ENCODE results near the gene PRR7. TPM values are rescaled to one million over a fixed set of nuclear protein-coding genes. Genes with fewer than 3 reads are reported as not detected.

Gene PRR7
- total RNA-seq, 1 donor from 2014 or later = 13.1 TPM

DNA sequence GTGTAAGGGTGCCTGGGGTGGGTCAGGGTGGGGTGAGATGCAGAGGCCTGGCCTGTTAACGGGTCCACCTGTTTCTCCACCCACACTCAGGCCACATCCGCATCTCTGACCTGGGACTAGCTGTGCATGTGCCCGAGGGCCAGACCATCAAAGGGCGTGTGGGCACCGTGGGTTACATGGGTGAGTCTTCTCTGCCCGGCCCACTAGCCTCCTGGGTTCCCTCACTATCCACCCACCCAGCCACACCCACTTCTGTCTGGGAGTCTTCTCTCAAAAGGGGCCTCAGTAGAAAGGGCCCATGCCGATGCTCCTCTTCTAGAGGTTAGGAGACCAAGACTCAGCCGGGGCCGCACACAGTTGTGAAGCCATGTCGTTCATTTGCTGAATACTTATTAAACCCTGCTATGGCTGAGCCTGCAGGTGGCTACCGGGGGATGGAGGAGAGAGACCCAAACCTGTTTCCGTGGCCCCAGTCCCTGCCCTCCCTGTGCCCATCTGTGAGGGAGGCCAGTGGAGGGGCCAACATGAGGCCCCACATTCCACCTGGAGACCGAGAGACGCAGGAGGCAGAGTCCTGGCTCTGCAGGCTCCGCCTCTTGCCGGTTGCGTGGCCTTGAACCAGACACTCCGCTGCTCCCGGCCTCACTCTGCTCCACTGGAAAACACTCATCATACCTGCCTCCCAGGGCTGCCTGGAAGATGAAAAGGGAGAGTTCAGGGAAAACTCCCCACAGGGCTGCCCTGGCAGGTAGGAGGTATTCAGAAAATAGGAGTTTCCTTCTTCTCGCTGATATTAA lies 11.5 kb upstream of the PRR7 start:
- Mint-ChIP-seq H3K27ac (no peak overlapping the region), H3K9me3 (ENCODE audit: low read depth) (no peaks in the 10 kb centered on the region), H3K4me3 (ENCODE audit: low read depth) (no peak overlapping the region), H3K4me1 (ENCODE audit: low read depth) (peaks cover 4% of the 10 kb centered on the region), H3K27me3 (no peaks in the 10 kb centered on the region), H3K36me3 (ENCODE audit: insufficient read depth) (peaks cover 17% of the 10 kb centered on the region)
- no peak for TF ChIP-seq CTCF (IDR thresholded peaks at IDR 0.05; ENCODE audit: unreplicated experiment)
- no peak for DNase-seq (ENCODE audit: low spot score, unreplicated experiment)

- H3K27me3 Mint-ChIP-seq = no peaks in the 10 kb centered on the region
- H3K9me3 Mint-ChIP-seq (ENCODE audit: low read depth) = no peaks in the 10 kb centered on the region
- TF ChIP-seq CTCF (IDR thresholded peaks at IDR 0.05; ENCODE audit: unreplicated experiment) = no peak
- peak overlapping the region; percentile 24 for H3K27ac Mint-ChIP-seq
- no peak overlapping the region for H3K4me3 Mint-ChIP-seq (ENCODE audit: low read depth)
- peaks cover 16% of the 10 kb centered on the region for H3K36me3 Mint-ChIP-seq (ENCODE audit: insufficient read depth)
- DNase-seq (ENCODE audit: low spot score, unreplicated experiment) = no peak
- H3K4me1 Mint-ChIP-seq (ENCODE audit: low read depth) = peaks cover 4% of the 10 kb centered on the region
These were observed 10.6 kb upstream of the PRR7 start for GRCh38 chr5:177435847-177436536.

GRCh38 chr5:177437623-177438022 lies 9.0 kb upstream of the PRR7 start:
- H3K36me3 Mint-ChIP-seq (ENCODE audit: insufficient read depth) = peaks cover 16% of the 10 kb centered on the region
- H3K4me1 Mint-ChIP-seq (ENCODE audit: low read depth) = peaks cover 4% of the 10 kb centered on the region
- H3K9me3 Mint-ChIP-seq (ENCODE audit: low read depth) = no peaks in the 10 kb centered on the region
- TF ChIP-seq CTCF (IDR thresholded peaks at IDR 0.05; ENCODE audit: unreplicated experiment) = no peak
- H3K27ac Mint-ChIP-seq = no peak overlapping the region
- H3K27me3 Mint-ChIP-seq = no peaks in the 10 kb centered on the region
- no peak overlapping the region for H3K4me3 Mint-ChIP-seq (ENCODE audit: low read depth)
- no peak for DNase-seq (ENCODE audit: low spot score, unreplicated experiment)

- no peak overlapping the region for H3K4me3 Mint-ChIP-seq (ENCODE audit: low read depth)
- peaks cover 4% of the 10 kb centered on the region for H3K4me1 Mint-ChIP-seq (ENCODE audit: low read depth)
- H3K27ac Mint-ChIP-seq = peak overlapping the region; percentile 83
These were observed 8.1 kb upstream of the PRR7 start for GRCh38 chr5:177438468-177438867.

More at GRCh38 chr5:177438468-177438867, 8.1 kb upstream of the PRR7 start:
- Mint-ChIP-seq H3K36me3 (ENCODE audit: insufficient read depth) (peaks cover 16% of the 10 kb centered on the region), H3K27me3 (no peaks in the 10 kb centered on the region), H3K9me3 (ENCODE audit: low read depth) (no peaks in the 10 kb centered on the region)
- no peak for DNase-seq (ENCODE audit: low spot score, unreplicated experiment)
- no peak for TF ChIP-seq CTCF (IDR thresholded peaks at IDR 0.05; ENCODE audit: unreplicated experiment)

Data from progenitor cell of endocrine pancreas (in vitro differentiated cells).